OCI-LY3 (cell line): ENCODE data around the gene FUOM.

Experiments
- CTCF ChIP-seq: fragments of 200-600, 300-600 bp; sonication (generic); IDR thresholded peaks from 2 replicates; pipeline ENCODE4 v1.5.1; 2014; ENCODE audit warnings: antibody characterized with exemption, low read length, low read depth
- EZH2phosphoT487 ChIP-seq: fragments of 200-600 bp; shearing (Covaris generic); IDR thresholded peaks from 2 replicates; pipeline ENCODE4 v1.6.1; 2018; ENCODE audit warnings: antibody characterized with exemption, mixed run types, low read depth

- TF ChIP-seq CTCF (no peak), EZH2phosphoT487 (no peak)
Measured at GRCh38 chr10:133388236-133388972, 30.6 kb upstream of the FUOM start.
